GM21825 (cell line): ENCODE data around the gene NACC1.
"Not testable (repeated sequence)": the region's sequence is repeated elsewhere in the genome, so short reads cannot be mapped to it uniquely, and the experiment has no call there.

Experiments used
- ATAC-seq: cut with Tn5 transposase; IDR thresholded peaks from one replicate; pipeline ENCODE4 v1.9.1; 2021; ENCODE audit warnings: mild to moderate bottlenecking, moderate library complexity; ENCODE audit not compliant: unreplicated experiment

The NACC1 gene

DNA sequence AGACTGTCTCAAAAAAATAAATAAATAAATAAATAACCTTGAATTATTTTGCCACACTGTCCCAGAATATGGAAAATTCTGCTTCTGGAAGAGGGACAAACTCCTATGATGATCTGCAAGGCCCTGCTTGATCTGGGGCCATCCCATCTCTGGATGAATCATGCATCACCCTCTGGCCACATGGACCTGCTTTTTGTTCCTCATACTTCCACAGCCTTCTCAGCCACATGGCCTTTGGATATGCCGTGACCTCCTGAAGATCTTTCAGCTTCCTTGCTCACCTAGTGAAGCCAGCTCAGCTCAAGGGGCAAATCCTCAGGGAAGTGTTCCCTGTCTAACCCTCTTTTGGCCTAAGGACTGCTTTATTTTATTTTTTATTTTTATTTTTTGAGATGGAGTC is 42.5 kb downstream of the NACC1 start:
- ATAC-seq, result no peak

DNA sequence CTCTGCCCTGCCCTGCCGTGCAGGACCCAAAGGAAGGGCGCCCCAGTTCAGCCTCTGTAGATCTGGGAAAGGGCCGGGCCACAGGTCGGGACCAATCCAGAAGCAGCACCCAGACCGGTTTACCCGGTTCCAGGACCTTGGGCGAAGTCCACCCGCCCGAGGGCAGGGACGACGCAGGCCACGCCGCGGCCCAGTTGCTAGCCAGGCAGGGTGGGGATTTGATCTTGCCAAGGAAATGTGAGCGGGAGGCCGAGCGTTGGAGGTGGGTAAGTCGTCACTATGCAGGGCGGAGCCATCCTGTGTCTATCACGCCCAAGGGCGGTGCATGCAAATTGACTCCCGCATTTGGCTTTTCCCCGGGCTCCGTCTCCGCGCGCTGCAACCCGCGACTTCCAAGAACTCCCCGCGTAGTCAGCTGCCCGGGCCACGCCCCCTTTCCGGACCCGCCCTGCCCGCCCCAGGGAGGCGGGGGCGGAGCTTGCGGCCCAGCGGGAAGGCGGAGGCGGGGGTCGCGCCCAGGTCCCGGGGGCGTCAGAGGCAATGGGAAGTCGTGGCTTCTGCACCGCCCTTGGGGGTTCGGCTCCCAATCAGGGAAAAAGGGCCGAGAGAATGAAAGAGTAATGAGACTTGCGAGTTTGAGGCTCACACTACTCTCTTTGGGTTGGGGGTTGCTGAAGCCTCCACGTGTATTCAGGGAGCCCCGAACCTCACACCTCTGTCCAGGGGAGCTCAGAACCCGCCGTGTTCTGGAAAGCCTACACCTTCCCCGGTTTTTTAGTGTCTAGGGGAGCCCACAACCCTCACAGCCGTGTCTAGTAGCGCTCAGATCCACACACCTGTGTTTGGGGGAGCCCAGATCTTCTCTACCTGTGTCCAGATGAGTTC is 44.9 kb downstream of the NACC1 start:
- ATAC-seq, result peak; percentile 43

DNA sequence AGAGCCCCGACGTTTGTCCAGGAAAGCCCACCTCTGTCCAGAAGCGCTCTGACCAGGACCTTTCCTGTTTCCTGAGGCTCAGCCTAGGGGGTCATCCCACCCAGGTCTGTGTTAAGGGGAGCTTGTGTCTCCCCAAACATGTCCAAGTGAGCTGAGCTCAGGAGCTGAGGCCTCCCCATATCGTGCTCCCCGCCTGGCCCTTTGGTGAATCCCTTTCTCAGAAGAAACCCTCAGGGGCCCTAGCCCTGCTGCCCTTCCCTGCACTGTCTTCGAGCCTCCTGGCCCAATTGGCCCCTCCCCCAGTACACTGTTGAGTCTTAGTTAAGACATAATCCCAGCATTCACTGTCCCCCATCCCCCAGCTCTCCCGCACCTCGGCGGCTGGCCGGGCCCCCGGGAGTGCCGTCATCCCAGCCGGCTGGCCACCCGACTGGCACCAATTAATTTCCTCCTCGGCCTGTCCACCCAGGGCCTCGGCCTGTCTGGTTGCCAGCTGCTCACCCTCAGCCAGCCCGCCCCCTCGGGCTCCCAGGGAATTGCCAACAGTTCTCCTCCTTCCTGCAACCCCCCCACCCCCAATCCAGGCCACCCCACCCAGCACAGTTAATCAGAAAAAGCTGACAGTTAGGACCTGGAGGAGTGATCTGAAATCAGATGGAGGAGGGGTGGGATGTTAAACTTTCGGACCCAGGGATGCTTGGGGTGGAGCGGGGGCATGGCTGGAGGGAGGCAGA is 45.7 kb downstream of the NACC1 start:
- no peak for ATAC-seq

- ATAC-seq, result no peak
Measured at GRCh38 chr19:13164343-13165161, 46.5 kb downstream of the NACC1 start.

DNA sequence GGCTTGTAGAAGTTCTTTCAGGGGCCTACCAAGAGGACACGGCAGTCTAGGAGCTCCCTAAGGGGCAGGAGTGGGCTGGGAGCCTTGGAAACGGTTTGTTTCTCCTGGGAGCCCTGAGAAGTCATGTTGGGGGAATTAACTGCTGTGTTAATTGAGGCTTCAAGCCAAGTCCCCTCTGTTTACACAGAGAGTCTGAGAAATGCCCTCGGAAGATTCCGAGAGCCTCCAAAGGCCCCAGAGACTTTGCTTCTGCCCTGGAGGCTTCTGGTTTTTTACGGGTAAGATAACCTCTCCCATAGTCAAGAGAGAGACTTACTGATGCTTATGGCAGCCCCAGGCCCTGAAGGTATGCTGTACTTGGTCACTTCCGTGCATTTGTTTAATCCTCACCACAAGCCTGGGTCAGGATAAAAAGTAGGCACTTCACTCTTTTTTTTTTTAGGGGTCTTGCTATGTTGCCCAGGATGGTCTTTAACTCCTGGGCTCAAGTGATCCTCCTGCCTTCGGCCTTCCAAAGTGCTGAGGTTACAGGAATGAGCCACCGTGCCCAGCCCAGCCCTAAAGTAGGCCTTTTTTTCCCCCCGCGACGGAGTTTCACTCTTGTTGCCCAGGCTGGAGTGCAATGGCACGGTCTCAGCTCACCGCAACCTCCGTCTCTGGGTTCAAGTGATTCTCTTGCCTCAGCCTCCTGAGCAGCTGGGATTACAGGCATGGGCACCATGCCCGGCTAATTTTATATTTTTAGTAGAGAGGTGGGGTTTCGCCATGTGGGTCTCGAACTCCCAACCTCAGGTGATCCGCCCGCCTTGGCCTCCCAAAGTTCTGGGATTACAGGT is 47.3 kb downstream of the NACC1 start:
- no peak for ATAC-seq

- ATAC-seq, result not testable (repeated sequence)
Measured at GRCh38 chr19:13166151-13166550, 48.1 kb downstream of the NACC1 start.

DNA sequence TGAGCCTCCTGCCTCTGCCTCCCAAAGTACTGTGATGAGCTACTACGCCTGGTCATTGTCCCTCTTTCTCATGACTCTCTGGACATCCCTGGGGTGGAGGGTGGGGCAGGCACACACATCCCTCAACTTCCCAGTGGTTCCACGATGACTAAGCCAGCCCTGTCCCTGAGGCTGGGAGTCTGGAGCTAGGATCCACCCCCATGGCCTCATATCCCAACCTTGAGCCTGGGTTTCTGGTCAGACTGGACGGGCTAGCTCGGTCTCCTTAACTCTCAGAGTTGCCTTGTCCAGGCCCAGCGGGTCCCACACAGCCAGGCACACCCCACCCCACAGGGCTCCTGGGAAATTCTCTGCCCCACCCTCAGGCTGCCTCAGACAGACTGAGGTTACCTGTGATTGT is 51.7 kb downstream of the NACC1 start:
- no peak for ATAC-seq

GRCh38 chr19:13171146-13171545 is 53.1 kb downstream of the NACC1 start:
- ATAC-seq, result no peak

DNA sequence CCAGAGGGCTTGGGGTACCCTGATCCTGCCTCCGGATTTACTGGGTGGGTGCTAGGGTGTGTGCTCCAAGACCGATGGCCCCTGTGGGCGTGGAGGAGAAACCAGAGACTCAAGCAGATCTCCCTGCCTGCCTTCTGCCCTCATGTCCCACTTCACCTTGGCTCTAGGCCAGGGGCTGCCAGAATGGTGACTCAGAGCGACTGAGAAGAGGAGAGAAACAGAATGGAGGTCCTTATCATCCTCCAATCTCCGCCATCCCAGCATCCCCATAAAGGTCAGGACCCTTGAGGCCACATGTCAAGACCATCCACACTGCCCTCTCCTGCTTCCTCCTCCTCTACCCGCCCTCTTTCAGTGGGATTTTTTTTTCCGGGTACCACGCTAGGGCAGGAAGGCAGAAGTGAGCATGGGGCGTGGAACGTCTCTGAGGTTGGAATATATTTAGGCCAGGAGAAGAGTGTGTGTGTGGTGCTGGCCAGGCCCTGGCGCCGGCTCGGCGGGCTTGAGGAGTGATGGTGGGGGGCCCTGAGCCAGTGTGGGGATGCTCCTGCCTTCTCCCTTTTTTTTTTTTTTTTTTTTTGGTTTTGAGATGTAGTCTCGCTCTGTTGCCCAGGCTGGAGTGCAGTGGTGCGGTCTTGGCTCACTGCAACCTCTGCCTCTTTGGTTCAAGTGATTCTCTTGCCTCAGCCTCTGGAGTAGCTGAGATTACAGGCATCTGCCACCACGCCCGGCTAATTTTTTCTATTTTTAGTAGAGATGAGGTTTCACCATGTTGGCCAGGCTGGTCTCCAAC is 54.5 kb downstream of the NACC1 start:
- no peak for ATAC-seq

DNA sequence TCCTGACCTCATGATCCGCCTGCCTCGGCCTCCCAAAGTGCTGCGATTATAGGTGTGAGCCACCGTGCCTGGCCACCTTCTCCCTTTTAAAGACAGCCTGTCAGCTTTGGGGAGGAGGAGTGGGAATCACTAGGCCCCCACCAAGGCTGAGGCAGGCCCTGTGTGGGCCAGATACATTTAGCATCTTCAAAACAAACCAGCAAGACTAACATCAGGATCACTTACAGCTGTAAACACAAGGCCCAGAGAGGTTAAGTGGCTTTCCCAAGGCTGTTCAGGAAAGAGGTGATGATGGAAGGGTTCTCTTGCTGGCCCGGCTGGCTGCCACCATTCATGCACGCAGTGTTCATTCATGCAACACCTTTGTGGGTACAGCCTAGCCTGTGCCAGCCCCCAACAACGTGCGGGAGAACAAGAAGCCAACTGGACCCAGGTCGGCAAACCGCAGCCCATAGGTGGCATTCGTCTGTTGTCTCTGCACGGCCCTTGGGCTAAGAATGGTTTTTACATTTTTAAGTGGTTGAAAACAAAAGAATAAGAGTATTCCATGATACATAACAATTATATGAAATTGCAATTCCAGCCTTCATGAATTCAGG is 55.2 kb downstream of the NACC1 start:
- ATAC-seq, result no peak

- ATAC-seq, result no peak
Measured at GRCh38 chr19:13176345-13176744, 58.3 kb downstream of the NACC1 start.

DNA sequence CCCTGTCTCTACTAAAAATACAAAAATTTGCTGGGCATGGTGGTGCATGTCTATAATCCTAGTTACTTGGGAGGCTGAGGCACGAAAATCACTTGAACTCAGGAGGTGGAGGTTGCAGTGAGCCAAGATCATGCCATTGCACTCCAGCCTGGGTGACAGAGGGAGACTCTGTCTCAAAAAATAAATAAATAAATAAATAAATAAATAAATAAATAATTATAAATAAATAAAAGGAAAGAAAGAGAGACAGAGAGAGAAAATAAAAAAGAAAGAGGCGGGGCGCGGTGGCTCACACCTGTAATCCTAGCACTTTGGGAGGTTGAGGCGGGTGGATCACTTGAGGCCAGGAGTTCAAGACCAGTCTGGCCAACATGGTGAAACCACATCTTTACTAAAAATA is 59.5 kb downstream of the NACC1 start:
- not testable (repeated sequence) for ATAC-seq

GRCh38 chr19:13178291-13178690 is 60.2 kb downstream of the NACC1 start:
- not testable (repeated sequence) for ATAC-seq

DNA sequence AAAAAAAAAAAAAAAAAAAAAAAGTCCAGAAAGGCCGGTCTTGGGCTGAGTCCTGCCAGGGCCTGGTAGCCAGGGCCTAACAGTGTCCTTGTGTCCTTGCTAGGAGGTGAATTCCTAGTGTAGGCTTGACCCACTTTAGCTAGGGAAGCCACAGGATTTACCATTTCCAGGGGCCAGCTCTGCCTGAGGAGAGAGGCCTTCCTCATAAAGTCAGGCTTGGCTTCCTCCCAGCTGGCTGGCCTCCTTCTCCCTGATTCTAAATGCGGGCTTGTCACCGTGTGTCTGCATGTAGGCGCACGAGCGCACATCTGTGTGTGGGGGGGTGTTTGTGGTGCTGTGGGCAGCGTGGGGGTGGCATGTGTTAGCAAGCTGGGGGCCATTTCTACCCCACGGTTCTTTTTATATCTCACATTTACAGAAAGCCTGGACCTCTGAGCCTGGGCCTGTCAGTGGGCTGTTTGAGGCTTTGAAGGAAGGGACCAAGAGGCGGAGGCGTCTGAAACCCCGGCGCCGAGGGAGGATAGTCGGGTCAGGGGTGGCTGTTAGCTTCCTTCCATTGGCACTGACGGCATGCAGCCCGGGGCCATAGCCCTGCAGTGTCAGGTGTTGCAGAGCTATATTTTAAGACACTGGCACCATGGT is 63.8 kb downstream of the NACC1 start:
- ATAC-seq, result no peak

- not testable (repeated sequence) for ATAC-seq
Measured at GRCh38 chr19:13184926-13185325, 66.9 kb downstream of the NACC1 start.

DNA sequence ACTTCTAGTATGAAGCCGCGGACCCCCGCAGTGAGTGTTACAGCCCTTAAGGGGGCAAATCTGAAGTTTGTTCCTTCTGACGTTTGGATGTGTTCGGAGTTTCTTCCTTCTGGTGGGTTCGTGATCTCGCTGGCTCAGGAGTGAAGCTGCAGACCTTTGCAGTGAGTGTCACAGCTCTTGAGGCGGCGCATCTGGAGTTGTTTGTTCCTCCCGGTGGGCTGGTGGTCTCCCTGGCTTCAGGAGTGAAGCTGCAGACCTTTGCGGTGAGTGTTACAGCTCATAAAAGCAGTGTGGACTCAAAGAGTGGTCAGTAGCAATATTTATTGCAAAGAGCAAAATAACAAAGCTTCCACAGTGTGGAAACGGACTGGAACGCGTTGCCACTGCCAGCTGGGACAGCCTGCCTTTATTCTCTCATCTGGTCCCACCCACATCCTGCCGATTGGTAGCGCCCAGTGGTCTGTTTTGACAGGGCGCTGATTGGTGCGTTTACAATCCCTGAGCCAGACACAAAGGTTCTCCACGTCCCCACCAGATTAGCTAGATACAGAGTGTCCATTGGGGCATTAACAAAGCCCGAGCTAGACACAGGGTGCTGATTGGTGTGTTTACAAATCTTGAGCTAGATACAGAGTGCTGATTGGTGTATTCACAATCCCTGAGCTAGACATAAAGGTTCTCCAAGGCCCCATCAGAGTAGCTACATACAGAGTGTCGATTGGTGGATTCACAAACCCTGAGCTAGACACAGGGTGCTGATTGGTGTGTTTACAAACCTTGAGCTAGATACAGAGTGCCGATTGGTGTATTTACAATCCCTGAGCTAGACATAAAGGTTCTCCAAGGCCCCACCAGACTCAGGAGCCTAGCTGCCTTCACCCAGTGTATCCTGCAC is 67.9 kb downstream of the NACC1 start:
- ATAC-seq, result not testable (repeated sequence)

GRCh38 chr19:13186688-13187087 is 68.6 kb downstream of the NACC1 start:
- not testable (repeated sequence) for ATAC-seq

DNA sequence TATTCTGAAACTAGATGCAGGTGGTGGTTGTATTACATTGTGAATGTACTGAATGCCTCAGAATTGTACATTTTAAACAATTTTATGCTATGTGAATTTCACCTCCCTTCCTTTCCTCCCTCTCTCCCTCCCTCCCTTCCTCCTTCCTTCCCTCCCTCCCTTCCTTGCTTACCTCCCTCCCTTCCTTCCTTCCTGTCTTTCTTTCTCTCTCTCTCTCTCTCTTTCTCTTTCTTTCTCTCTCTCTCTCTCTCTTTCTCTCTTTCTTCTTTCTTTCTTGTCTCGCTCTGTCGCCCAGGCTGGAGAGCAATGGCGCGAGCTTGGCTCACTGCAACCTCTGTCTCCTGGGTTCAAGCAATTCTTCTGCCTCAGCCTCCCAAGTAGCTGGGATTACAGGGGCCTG is 69.4 kb downstream of the NACC1 start:
- no peak for ATAC-seq
